ENCODE data around the gene CD6.

Gene CD6

DNA sequence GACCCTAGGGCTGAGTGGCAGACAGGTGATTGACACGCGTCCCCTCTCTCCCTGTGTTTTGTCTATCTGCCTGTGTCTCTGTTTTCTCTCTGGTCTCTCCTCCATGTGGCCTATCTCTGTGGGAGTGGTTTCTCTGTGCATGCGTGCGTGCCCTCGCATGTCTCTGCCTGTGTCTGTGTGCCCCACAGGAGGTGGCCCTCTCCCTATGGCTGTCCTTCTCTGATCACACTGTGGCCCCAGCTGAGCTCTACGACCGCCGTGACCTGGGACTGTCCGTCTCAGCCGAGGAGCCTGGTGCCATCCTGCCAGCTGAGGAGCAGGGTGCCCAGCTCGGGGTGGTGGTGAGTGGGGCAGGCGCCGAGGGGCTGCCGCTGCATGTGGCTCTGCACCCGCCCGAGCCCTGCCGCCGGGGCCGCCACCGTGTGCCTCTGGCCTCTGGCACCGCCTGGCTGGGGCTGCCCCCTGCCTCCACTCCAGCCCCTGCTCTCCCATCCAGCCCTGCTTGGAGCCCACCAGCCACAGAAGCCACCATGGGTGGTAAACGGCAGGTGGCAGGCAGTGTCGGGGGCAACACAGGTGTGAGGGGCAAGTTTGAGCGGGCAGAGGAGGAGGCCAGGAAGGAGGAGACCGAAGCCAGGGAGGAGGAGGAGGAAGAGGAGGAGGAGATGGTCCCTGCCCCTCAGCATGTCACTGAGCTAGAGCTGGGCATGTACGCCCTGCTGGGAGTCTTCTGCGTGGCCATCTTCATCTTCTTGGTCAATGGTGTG, 35.6 kb upstream of the CD6 start:
- no peak for ATAC-seq

DNA sequence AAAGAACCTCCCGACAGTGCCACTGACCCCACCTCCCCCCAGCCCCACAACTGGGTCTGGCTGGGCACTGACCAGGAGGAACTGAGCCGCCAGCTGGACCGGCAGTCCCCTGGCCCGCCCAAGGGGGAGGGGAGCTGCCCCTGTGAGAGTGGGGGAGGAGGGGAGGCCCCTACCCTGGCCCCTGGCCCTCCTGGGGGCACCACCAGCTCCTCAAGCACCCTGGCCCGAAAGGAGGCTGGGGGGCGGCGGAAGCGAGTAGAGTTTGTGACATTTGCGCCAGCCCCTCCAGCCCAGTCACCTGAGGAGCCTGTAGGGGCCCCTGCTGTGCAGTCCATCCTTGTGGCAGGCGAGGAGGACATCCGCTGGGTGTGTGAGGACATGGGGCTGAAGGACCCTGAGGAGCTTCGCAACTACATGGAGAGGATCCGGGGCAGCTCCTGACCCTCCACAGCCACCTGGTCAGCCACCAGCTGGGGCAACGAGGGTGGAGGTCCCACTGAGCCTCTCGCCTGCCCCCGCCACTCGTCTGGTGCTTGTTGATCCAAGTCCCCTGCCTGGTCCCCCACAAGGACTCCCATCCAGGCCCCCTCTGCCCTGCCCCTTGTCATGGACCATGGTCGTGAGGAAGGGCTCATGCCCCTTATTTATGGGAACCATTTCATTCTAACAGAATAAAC, 34.9 kb upstream of the CD6 start:
- no peak for ATAC-seq

DNA sequence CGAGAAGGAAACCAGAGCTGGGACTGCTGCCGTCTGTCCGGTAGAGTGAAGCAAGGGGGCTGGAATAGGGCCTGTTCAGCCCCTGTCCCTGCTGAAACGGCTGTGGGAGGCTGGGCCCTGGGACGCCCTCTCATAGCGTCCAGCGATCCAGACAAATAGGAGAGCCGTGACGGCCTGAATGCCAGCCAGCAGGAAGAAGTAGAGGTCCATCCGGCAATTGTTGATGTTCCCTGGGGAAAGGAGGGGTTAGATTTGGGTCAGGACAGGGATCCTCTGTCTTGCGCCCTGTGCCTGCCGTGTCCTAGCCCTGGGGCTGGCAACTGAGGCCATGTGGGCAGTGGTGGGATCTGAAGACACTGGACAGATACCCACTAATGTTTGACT, 34.3 kb upstream of the CD6 start:
- ATAC-seq: no peak

DNA sequence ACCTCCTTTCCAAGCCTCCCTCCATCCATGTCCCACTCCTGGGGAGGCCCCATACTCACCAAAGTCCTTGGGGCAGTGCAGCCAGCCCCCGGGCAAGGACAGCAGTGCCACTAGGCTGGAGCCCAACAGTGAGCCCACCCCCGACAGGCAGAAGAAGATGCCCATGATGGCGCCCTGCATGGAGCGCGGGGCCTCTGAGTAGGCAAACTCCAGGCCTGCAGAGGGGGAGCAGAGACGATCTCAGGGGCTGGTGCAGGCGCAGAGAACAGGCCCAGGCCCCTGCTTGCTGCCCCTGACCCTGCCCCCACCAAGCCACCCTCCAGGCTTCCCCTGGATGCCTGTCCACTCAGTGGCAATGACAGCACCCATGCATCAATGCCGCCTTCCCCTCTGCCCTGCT, 33.7 kb upstream of the CD6 start:
- ATAC-seq: no peak

DNA sequence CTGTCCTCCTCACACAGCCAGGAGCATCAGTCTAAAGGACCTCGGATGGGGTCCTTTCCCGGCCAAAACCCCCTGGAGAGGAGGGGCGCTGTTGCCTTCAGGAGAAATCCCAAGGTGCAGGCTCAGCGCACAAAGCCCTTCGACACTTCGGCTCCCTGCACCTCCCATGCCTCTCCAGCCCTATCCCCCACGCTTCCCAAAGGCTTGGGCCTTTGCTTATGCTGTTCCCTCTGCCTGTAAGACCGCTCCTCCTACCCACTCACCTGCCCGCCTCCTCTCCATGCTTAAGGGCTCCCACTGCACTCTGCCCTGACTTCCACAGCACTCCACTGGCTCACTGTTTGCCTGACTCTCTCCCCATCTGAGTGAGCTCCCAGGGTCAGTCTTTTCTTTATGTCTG, 33.0 kb upstream of the CD6 start:
- ATAC-seq: no peak

DNA sequence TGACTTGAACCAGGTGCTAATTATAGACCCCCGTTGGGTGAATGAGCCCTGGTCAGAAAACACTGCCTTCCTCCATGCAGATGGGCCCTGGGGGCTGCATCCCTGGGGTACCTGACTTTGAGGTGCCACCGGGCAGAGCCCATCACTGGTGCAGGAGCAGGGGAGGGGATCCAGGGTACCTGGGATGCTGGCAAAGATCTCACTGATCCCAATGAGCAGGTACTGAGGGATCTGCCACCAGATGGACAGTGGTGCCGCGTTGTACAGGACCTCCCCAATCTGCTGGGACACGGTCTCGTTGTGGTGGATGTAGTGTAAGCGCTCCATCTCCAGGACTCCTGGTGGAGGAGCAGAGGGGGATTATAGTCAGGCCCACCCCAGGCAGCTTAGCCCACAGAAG, 32.2 kb upstream of the CD6 start:
- no peak for ATAC-seq

GRCh38 chr11:60939855-60940254, 31.6 kb upstream of the CD6 start:
- peak in 1 of 2 donors; percentile 7 for ATAC-seq

GRCh38 chr11:60941371-60942119, 29.9 kb upstream of the CD6 start:
- ATAC-seq: no peak

DNA sequence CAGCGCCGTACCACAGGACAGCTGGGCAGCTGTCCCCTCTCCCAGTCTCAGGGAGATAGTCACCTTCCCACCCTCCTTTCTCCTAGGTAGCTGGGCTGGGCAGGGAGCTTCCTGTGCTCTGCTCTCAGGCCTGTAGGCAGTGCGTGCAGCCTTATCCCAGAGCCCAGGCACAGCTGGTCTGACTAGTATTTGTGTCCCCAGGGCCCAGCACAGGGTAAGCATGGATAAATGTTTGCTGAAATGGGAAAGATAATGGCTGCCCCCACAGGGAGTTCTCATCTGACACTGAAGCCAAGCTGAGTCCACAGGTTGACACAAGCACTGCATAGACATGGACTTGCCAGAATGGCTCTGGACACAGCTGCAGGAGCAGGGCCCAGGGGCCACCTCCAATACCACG, 29.3 kb upstream of the CD6 start:
- no peak for ATAC-seq

DNA sequence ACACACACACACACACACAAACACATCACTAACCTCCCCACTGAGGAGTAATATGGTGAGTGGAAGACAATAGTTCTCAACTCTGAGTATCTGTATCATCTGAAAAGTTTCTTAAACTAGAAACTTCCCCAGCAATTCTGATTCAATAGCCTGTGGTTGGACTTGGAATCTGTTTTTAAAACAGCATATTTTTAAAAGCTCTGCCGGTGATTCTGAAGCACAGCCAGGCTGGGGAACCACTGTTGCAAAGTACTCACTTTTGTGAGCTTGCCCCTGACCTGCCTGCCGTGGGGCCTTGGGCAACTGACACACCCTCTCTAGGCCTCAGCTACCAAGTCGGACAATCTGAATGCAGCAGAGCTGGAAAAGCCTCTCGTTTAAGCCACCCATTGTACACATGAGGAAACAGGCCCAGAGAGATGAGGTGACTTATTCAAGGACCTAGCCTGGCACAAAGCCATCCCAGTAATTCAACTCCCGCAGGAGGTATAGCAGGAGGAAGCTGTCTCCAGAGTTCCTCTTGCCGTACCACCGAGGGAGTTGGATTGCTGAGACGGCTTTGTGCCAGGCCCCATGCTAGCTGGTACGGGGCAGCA, 28.4 kb upstream of the CD6 start:
- ATAC-seq: no peak

DNA sequence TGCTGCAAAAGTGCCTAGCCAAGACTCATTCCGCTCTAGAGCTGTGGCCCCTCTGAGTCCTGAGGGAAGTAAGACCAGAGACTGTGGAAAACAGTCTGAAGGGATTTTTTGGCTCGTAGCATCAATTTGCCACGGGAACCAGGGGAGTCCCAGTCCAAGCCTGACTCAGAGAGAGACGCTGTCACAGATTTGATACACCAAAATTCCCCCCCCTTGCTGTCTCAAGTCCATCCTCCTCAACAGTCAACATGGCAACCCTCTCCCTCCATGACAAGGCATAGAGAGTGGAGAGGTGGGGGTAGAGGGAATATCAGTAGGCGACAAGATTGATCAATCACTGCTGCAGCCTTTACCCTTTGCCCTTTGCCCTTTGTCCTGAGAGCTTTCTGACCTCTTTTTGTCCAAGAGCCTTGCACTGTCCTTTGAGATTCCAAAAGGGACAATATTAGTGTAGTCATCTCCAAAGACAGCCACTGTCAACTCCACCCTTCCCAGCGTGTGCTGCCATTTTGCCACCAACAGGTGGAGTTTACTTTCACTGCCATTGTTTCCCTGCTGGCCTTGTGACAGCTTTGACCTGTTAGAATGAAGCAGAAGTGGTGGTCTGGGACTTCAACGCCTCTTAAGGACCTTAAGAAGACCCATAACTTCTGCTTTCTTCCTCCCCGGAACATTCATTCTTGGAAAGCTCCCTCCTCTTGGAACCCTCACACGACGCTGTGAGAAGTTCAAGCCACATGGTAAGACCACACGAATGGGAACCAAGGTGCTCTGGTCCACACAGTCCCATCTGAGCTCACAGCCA, 26.8 kb upstream of the CD6 start:
- ATAC-seq: peak; percentile 28 to 43

DNA sequence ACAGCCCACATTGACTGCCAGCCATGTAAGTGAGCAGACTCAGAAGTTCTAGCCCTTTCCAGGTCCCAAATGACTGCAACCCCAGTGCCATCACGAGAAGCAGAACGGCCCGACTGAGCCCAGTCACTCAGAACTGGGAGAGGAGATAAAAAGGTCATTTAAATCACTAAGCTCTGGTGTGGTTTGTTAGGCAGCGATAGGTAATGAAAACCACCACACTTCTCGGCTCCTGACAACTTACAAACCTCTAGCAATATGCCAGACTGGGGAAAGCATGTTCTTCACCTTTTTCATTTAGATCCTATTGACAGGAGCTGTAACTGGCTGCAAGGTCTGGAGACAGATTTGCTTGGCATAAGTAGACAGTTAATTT, 26.2 kb upstream of the CD6 start:
- ATAC-seq: no peak

DNA sequence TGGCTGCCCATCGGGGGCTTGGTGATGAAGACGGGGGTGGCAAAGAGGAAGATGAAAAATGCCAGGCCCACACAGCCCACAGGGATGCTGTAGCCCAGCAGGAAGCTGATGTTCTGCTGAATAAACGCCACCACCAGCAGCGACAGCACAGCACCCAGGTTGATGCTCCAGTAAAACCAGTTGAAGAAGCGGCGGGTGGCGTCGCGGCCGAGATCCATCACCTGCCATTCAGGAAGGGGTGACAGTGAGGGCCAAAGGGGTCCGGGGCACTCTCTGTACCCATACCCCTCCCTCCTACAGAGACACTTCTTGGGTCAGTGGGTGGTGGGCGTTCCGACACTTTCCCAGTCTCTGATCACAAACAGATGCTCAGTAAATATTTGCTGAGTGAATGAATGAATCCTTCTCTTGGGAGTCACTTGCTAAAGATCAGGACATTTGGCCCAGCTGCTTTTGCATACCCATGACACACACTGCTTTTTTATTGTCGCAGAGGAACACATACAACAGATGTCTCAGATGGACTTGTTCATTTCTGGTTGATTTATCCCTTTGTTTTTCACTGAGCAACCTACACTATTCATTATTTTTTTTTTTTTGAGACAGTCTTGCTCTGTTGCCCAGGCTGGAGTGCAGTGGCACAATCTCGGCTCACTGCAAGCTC, 24.7 kb upstream of the CD6 start:
- ATAC-seq: no peak

DNA sequence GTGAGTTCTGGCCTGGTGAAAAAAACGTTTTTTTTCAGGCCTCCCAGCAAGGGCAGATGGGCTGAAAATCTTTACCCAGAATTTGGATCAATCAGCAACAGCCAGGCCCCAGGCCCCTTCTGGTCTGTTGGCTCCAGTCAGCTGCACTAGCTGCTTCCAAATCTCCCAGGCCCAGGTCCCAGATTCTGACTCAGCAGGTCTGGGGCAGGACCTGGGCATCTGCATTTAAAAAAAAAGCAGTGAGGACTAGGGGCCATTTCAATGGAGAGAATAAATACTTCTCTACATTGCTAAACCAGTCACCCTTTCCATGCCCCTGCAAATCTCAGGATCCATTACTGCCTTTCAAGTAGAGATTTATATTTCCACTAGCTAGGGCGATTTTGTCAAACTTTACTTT, 23.8 kb upstream of the CD6 start:
- ATAC-seq: no peak

- ATAC-seq: no peak
These were observed 23.2 kb upstream of the CD6 start for GRCh38 chr11:60948250-60948649.

DNA sequence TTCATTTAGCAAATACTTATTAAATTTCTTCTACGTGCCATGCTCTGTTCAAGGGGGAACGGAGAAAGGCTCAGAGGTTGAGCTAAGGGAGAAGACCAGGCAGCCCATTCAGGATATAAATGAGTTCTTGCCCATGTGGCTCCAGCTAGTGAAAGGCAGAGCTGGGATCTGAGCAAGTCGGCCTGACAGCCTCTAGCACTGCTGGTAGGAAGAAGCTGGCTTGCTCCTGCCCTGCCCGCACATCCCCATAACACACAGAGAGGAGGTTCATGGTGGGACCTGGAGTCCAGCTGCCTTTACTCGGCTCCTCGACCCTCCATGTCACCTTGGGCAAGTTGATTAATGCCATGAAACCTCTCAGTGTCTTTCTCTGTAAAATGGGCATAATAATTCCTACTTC, 21.5 kb upstream of the CD6 start:
- no peak for ATAC-seq

DNA sequence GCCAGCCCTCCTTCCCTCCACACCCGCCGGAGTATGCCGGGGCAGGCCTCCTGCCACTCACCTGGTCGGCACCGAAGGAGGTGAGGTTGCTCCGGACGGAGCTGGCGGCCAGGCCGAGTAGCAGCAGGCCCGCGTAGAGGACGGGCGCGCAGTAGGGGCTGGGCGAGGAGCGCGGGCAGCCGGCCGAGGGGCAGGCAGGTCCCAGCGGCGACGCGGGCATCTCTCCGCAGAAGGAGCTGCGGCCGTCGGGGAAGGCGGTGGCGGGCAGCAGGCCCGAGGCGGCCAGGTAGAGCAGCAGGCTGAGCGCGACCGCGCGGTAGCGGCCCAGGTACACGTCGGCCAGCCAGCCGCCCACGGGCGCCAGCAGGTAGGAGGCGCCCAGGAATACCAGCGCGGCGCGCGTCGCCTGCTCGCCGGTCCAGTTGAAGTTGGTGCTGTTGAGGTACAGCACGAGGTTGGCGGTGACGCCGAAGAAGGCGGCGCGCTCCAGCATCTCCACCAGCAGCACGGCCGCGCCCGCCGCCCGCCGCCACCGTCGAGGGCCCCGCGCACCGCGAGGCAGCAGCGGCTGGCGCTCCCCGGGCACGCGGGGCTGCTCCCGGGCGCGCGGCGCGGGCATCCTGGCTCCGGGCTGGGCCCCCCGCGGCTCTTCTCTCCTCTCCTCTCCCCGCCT, 20.4 kb upstream of the CD6 start:
- peak in 1 of 2 donors; percentile 39 for ATAC-seq

GRCh38 chr11:60951606-60951903, 19.9 kb upstream of the CD6 start:
- ATAC-seq: no peak

DNA sequence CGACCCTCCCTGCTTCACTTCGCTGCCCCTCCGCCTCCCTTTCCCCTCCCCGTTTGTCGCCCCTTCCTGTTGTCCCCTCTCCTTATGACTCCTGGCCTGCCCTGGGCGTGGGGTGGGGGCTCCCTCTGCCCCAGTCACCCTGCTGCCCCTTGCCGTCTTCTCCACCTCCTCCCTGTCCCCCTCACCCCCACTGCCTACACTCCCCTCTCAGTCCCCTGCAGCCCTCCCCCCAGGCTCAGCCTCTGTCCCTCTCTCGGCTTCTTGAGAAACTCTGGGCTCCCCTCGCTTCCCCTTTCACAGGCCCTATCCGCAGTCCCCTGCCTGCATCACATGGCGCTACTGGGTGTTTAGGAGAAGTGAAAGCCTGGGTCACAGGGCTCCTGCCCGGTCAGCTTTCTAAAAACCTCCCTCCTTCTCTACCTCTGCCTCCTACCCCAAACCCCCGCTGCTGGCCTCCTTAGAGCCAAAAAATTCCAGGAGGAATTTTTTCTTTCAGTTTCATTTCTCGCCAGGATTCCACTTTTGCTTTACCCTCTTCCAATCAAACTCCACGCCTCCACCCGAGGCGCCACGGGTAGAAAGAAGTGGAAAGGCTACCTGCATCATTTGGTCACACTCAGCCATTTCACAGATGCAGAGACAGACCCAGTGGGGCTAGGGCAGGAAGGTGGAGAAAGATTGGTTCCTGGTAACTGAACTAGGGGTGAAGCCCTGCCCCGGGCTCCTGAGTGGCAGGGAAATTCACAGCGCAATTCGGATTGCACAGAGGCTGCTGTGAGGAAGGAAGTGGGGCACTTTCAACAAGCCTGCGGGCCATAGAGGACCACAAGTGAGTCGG, 19.4 kb upstream of the CD6 start, which contains the start of gene SLC15A3:
Gene SLC15A3, minus strand, starts transcription at position 273 of the 838 bp plus-strand sequence. CDS start 625 bp downstream, outside the sequence.
- ATAC-seq: peak; percentile 52 to 67

DNA sequence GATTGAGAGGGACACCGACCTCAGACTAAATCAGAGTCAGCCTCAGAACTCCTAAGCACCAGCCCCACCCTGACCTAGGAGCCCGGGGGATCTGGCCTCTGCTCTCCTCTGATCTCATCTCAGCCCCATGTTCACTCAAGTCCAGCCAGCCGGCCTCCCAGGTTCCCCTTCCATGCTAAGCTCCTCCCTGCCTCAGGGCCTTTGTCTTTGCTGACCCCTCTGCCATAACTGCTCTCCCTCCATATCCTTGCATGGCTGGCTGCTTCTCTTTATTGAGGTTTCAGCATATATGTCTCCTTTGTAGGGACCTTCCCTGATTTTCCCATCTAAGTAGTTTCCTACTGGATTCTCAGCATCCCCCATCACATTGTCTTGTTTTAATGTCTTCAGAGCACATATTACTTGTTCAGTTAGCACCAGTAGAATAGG, 18.7 kb upstream of the CD6 start:
- no peak for ATAC-seq

DNA sequence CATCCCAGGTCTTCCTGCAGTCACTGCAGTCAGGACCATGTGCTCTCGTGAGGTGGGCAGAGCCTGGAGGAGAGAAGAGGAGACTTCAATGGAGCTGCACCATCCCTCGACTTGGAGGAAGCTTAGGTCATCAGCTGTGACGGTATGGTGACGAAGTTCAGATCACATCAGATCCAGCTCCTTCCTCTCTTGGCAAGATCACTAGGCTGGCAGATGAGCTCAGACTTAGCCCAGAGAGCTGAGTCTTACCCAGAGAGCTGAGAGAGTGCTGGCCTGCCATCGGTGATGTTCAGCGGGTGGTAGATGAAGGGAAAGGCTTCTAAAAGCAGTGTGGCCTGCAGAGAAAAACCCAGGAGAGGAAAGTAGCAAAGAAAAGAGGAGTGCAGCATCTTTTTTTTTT, 17.7 kb upstream of the CD6 start:
- ATAC-seq: no peak

All from activated CD4-positive, CD25-positive, alpha-beta regulatory T cell treated with anti-CD3 and anti-CD28 coated beads, Interleukin-2, amount 50 U/mL, for 24 hours (primary cell).